HG02852 (cell line): ENCODE data around the gene SESTD1.
"Not testable (repeated sequence)": the region's sequence is repeated elsewhere in the genome, so short reads cannot be mapped to it uniquely, and the experiment has no call there.

Source experiments
- ATAC-seq: cut with Tn5 transposase; IDR thresholded peaks from one replicate; pipeline ENCODE4 v1.9.1; 2021; ENCODE audit warnings: mild to moderate bottlenecking, moderate library complexity; ENCODE audit not compliant: unreplicated experiment

SESTD1 gene

GRCh38 chr2:179268277-179268925 is 3.8 kb upstream of the SESTD1 start:
- ATAC-seq, result peak; percentile 46

DNA sequence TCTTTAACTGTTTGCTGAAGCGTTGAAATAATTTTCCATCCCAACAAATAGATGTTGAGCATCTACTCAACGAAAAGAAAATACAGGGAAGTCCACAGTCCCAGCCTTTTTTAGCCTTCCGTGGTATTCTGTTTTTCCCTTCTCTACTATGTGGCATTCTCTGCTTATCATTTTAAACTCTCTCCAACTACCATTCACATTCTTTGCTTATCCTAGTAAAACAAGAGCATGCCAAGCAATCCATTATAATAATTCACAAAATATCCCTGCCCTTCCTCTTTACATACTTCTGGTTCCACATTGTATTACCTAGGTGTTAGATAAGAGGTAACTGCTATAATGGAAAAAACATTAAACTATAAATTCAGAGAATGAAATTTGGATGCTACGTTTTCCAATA is 1.6 kb upstream of the SESTD1 start:
- no peak for ATAC-seq

- no peak for ATAC-seq
These were observed 464 bp upstream of the SESTD1 start for GRCh38 chr2:179265082-179265510.

DNA sequence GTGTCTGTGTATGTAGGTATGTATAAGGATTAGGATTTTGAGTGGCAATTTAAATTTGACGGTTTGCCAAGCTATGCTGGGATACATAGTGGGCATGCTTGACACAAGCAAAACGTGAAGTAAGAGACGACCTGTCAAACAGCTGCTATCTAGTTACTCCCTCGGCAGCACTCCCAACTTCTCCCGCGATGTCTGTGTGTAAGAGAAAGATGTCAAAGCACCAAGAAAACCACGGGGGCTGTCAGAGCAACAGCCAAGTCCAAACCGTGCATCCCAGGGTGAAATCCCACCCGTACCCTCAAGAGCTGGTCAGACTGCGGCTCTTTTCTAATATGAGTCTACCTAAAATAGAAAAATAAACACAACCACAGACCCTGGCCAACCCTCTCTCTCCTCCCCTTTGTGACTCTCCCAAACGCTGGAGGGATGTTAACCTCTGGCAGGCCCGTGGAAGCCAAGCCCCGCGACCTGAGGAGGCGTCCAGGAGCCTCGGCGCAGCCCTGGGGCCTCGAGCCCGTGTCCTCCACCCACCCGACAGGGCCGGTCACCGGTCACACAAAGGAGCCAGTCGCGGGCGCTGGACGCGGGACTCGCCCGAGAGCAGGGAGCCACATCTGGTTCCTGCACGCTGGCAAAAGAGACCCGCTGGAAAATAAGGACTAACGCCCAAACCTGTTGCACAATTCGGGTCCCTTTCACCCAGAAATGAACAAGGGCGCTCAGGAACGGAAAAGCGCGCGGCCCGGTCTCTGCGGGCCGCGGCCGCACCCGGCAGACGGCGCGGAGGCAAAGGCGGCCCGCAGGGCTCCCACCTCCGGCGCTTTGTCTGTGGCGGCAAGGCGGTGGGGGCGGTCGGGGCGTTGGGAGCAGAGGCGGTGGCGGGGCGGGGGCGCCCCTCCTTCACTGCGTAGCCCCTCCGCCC is 925 bp downstream of the SESTD1 start:
- ATAC-seq, result peak; percentile 31

GRCh38 chr2:179263015-179263414 is 1.6 kb downstream of the SESTD1 start:
- ATAC-seq, result no peak

- no peak for ATAC-seq
These were observed 2.5 kb downstream of the SESTD1 start for GRCh38 chr2:179262077-179262660.

- ATAC-seq, result no peak
These were observed 3.3 kb downstream of the SESTD1 start for GRCh38 chr2:179261151-179261825.

- no peak for ATAC-seq
These were observed 4.4 kb downstream of the SESTD1 start for GRCh38 chr2:179260224-179260623.

DNA sequence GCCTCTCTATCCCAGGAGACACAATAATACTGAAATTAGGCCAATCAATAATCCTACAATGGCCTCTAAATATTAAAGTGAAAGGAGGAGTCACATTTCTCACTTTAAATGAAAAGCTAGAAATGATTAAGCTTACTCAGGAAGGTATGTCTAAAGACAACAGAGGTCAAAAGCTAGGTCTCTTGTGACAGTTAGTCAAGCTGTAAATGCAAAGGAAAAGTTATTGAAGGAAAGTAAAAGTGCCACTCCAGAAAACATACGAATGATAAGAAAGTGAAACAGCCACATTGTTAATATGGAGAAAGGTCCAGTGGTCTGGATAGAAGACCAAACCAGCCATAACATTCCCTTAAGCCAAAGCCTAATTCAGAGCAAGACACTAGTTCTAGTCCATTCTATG is 9.5 kb downstream of the SESTD1 start:
- no peak for ATAC-seq

DNA sequence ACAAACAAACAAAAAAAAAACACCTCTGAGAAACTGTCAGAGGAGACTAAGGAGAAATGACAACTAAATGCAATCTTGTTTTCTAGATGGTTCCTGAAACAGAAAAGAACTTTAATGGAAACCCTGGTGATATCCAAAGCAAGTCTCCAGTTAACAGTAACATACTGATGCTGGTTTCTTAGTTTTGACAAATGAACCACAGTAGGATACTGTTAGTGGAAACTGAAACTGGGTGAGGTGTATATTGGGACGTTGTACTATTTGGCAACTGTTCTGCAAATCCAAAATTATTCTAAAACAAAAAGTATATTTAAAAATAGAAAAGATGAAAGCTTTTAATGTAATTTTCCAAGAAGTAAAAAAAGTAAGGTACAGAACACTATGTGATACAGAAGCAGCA is 11.4 kb downstream of the SESTD1 start:
- ATAC-seq, result peak; percentile 63

DNA sequence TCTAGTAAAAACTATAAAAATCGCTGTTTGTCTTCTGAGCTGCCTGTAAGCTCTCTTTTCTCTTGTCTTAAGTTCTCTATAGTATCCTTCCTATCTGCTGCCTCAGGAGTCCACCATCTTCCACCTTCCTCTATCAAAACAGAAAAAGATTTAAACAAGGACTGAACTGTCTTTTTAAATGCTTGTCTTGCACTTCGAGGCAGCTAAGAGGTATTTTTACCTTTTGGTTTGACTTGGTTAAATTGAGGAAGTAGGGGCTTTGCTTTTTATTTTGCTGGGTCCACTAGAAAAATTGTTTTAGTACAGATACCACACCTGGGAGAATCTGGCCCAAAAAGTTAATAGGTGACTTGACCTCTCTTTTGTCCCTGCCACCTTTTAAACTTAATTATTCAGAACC is 12.2 kb downstream of the SESTD1 start:
- ATAC-seq, result no peak

DNA sequence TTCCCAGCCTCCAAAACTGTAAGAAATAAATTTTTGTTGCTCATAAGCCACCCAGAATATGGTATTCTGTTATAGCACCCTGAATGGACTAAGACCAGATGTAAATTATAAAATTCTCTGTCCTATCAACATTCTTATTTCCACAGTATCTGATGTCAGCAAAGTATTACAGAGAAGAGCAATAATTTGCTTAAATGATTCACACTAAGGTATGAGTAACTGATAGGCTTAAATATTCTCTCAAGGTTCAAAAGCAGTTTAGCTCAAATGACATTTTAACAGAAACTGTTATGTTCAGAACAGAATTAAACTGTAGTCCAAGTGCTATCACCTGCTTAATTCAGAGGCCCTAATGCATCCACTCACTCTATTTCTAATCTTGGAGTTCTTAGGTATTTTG is 12.8 kb downstream of the SESTD1 start:
- no peak for ATAC-seq

DNA sequence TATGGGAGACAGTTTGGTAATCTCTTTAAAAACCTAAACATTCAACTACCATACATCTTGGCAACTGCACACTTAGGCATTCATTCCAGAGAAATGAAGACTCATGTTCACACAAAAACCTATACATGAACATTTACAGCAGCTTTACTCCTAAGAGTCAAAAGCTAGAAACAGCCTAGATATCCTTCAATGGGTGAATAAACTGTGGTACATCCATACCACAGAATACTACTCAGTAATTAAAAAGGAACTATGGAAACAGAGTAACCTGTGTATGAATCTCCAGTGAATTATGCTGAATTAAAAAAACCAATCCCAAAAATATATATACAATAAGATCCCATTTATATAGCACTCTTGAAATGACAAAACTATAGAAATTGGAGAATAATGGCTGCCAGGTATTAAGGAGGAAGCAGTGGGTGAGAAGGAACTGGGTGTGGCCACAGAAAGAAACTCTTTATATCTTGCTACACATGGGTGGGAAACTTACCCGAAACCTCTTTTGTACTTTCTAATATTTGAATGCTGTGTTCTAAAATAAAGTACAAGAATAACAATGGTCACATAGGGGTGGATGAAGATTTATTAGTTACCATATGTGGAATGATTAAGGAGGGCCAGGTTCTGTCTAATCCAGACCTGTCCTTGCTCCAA is 13.7 kb downstream of the SESTD1 start:
- ATAC-seq, result peak; percentile 45

- no peak for ATAC-seq
These were observed 14.5 kb downstream of the SESTD1 start for GRCh38 chr2:179250095-179250494.

GRCh38 chr2:179248024-179248348 is 16.6 kb downstream of the SESTD1 start:
- peak; percentile 38 for ATAC-seq

GRCh38 chr2:179247318-179248023 is 17.2 kb downstream of the SESTD1 start:
- ATAC-seq, result peak; percentile 52

GRCh38 chr2:179245843-179246242 is 18.8 kb downstream of the SESTD1 start:
- not testable (repeated sequence) for ATAC-seq

- no peak for ATAC-seq
These were observed 21.6 kb downstream of the SESTD1 start for GRCh38 chr2:179243046-179243445.

DNA sequence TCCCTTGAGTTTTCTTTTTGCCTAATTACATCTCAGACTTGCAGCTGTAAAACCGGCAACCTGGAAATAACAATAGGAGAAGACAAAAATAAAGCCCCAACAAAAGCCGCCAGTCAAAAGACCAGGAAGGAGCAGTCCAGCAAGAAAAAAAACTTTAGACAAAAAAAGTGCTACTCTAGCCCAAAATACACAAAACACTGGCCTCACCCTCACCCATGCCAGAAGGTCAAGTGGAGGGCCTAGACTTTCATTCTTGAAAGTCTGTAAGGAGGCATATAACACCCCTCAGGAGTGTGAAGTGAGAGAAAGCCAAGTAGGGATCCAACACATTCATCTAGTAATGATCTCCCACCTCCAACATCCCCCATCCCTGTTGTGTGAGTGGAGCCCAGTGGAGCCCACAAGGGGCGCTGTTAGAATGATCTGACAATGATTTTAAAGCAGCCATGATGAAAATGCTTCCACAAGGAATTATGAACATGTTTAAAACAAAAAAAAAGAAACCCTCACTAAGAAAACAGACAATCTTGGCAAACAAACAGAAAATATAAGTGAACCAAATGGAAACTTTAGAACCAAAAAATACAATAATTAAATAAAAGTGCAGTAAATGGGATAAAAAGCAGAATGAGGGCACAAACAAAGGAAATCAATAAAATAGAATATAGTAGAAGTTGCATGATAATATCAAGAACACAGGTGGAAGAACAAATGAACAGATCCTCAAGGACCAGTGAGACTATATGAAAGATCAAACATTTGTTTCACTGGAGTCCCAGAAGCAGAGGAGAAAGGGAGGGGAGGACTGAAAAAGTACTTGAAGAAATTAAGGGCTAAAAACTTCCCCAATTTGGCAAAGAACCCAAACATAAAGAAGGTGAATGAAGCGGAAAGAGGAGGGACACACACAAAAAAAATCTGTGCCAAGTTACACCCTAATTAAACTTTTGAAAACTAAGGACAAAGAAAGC is 23.9 kb downstream of the SESTD1 start:
- no peak for ATAC-seq
